Astrocyte (in vitro differentiated cells and primary cell): ENCODE data around the gene SPATA20. TPM values are rescaled to one million over a fixed set of nuclear protein-coding genes. Genes with fewer than 3 reads are reported as not detected.

Source experiments
- DNase-seq: peaks from one replicate; pipeline ENCODE4 v3.0.0-alpha.2; 2010; ENCODE audit warnings: low read depth
- FAIRE-seq: peaks from 2 replicates; lab custom pipeline; 2011; peaks lifted over from hg19 to GRCh38; lab: Jason Lieb, UNC
- H2AFZ ChIP-seq: 2 replicates; pipeline ENCODE4 v1.6.0; 2012; ENCODE audit warnings: low read depth, low read length, inconsistent platforms
- H3K27ac ChIP-seq: 2 replicates; pipeline ENCODE4 v1.5.1; 2011; ENCODE audit warnings: low read depth, low read length, inconsistent platforms
- H3K27me3 ChIP-seq: 2 replicates; pipeline ENCODE4 v1.6.0; 2011; ENCODE audit warnings: low read length, inconsistent platforms; ENCODE audit not compliant: insufficient read depth
- H3K36me3 ChIP-seq: 2 replicates; pipeline ENCODE4 v1.5.1; 2011; ENCODE audit warnings: low read length, inconsistent platforms; ENCODE audit not compliant: insufficient read depth
- H3K4me1 ChIP-seq: 2 replicates; pipeline ENCODE4 v1.5.1; 2011; ENCODE audit warnings: low read length, inconsistent platforms; ENCODE audit not compliant: insufficient read depth
- H3K4me2 ChIP-seq: 2 replicates; pipeline ENCODE4 v1.6.0; 2012; ENCODE audit warnings: low read length, inconsistent platforms
- H3K4me3 ChIP-seq: 2 replicates; pipeline ENCODE4 v1.5.1; 2011; ENCODE audit warnings: low read depth, mild to moderate bottlenecking, low read length, inconsistent platforms; ENCODE audit not compliant: insufficient read depth
- H3K79me2 ChIP-seq: 2 replicates; pipeline ENCODE4 v1.6.0; 2012; ENCODE audit warnings: mild to moderate bottlenecking, low read length, inconsistent platforms; ENCODE audit not compliant: insufficient read depth
- H3K9ac ChIP-seq: 2 replicates; pipeline ENCODE4 v1.6.0; 2012; ENCODE audit warnings: mild to moderate bottlenecking, low read length, inconsistent platforms
- H3K9me3 ChIP-seq: 2 replicates; pipeline ENCODE4 v1.5.1; 2012; ENCODE audit warnings: low read depth, mild to moderate bottlenecking, low read length, inconsistent platforms; ENCODE audit not compliant: insufficient read depth
- H4K20me1 ChIP-seq: 2 replicates; pipeline ENCODE4 v1.6.0; 2012; ENCODE audit warnings: low read length, inconsistent platforms; ENCODE audit not compliant: insufficient read depth
- H3K27ac Mint-ChIP-seq: one replicate; pipeline ENCODE4 v1.8.0; 2021; ENCODE audit warnings: mild to moderate bottlenecking, mixed read lengths; ENCODE audit not compliant: unreplicated experiment
- H3K27me3 Mint-ChIP-seq: one replicate; pipeline ENCODE4 v1.8.0; 2021; ENCODE audit warnings: low read depth, mixed read lengths; ENCODE audit not compliant: unreplicated experiment
- H3K36me3 Mint-ChIP-seq: one replicate; pipeline ENCODE4 v1.8.0; 2021; ENCODE audit warnings: low read depth, mixed read lengths; ENCODE audit not compliant: unreplicated experiment
- H3K4me1 Mint-ChIP-seq: one replicate; pipeline ENCODE4 v1.8.0; 2021; ENCODE audit warnings: low read depth, mixed read lengths; ENCODE audit not compliant: unreplicated experiment
- H3K4me3 Mint-ChIP-seq: one replicate; pipeline ENCODE4 v1.8.0; 2021; ENCODE audit warnings: mild to moderate bottlenecking, moderate library complexity, mixed read lengths; ENCODE audit not compliant: unreplicated experiment
- H3K9me3 Mint-ChIP-seq: one replicate; pipeline ENCODE4 v1.8.0; 2021; ENCODE audit warnings: mild to moderate bottlenecking, mixed read lengths; ENCODE audit not compliant: unreplicated experiment
- EZH2 ChIP-seq: IDR thresholded peaks from 2 replicates; pipeline ENCODE4 v1.6.1; 2012; ENCODE audit warnings: mild to moderate bottlenecking, low read length, inconsistent platforms; ENCODE audit not compliant: insufficient read depth
- total RNA-seq: library from RNA; stranded (reverse); gene quantifications from 2 replicates; pipeline ENCODE4 v1.2.1, GENCODE V29; 2021
- TF ChIP-seq, protein P1 (sequence below): IDR thresholded peaks from 2 replicates; pipeline ENCODE4 v1.5.1; 2011; ENCODE audit warnings: low read depth, mild to moderate bottlenecking, inconsistent platforms, low read length, moderate library complexity; ENCODE audit not compliant: insufficient read depth

Gene SPATA20
- total RNA-seq, 1 donor from 2014 or later: 32.0 TPM

- Mint-ChIP-seq H3K27ac (no peak overlapping the region), H3K36me3 (no peaks in the 10 kb centered on the region), H3K4me1 (peaks cover 5% of the 10 kb centered on the region), H3K27me3 (peaks cover 72% of the 10 kb centered on the region), H3K4me3 (no peak overlapping the region), H3K9me3 (peaks cover 2% of the 10 kb centered on the region)
- Histone ChIP-seq H3K4me2 (no peak overlapping the region), H3K4me3 (no peak overlapping the region), H3K9me3 (no peaks in the 10 kb centered on the region), H3K79me2 (no peaks in the 10 kb centered on the region), H2AFZ (no peak overlapping the region), H3K27ac (no peak overlapping the region), H3K27me3 (no peaks in the 10 kb centered on the region), H3K9ac (no peak overlapping the region), H3K36me3 (no peaks in the 10 kb centered on the region), H4K20me1 (no peaks in the 10 kb centered on the region), H3K4me1 (peaks cover 5% of the 10 kb centered on the region)
- no peak for TF ChIP-seq EZH2
- TF ChIP-seq, protein P1, sequence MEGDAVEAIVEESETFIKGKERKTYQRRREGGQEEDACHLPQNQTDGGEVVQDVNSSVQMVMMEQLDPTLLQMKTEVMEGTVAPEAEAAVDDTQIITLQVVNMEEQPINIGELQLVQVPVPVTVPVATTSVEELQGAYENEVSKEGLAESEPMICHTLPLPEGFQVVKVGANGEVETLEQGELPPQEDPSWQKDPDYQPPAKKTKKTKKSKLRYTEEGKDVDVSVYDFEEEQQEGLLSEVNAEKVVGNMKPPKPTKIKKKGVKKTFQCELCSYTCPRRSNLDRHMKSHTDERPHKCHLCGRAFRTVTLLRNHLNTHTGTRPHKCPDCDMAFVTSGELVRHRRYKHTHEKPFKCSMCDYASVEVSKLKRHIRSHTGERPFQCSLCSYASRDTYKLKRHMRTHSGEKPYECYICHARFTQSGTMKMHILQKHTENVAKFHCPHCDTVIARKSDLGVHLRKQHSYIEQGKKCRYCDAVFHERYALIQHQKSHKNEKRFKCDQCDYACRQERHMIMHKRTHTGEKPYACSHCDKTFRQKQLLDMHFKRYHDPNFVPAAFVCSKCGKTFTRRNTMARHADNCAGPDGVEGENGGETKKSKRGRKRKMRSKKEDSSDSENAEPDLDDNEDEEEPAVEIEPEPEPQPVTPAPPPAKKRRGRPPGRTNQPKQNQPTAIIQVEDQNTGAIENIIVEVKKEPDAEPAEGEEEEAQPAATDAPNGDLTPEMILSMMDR: no peak
- no peak for FAIRE-seq
- no peak for DNase-seq
These were observed 40.6 kb downstream of the SPATA20 start for GRCh38 chr17:50587571-50587970.

DNA sequence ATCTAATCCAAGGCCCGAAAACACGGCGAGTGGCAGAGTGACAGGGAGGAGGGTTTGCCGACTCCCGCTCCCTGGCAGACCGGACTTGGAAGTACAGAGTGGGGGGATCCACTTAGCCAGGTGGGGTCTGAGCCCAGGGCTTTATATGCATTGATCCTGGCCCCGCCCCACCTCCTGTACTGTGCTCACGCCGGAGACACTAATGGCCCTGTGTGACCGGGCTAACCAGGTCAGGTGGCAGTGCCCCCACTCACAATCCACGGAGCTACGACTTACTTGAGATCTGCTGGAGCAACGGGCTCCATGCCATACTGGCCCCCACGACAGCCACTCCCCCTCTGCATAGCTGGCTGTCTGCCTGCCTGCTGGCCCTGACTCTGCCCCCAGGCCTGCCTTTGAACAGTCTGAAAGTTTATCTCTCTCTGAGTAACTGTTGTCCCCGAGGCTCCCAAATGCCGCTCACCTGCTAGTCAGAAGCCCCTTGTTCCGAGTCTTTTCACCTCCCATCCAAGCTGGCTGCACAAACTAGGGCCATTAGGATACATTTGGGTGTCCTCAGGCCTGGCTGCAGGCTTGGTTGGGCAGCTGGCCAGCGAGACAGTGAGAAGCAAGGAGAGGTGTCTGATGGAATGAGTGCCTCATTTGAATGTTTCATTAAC, 41.5 kb downstream of the SPATA20 start:
- Histone ChIP-seq H3K9ac (no peak overlapping the region), H3K79me2 (no peaks in the 10 kb centered on the region), H3K4me3 (no peak overlapping the region), H3K27ac (no peak overlapping the region), H3K4me2 (no peak overlapping the region), H3K27me3 (no peaks in the 10 kb centered on the region), H3K36me3 (no peaks in the 10 kb centered on the region), H4K20me1 (no peaks in the 10 kb centered on the region), H3K9me3 (no peaks in the 10 kb centered on the region), H3K4me1 (peaks cover 5% of the 10 kb centered on the region), H2AFZ (no peak overlapping the region)
- no peak for FAIRE-seq
- Mint-ChIP-seq H3K36me3 (no peaks in the 10 kb centered on the region), H3K9me3 (peaks cover 2% of the 10 kb centered on the region), H3K4me1 (peaks cover 3% of the 10 kb centered on the region), H3K27me3 (peaks cover 68% of the 10 kb centered on the region), H3K27ac (no peak overlapping the region), H3K4me3 (no peak overlapping the region)
- TF ChIP-seq, protein P1: no peak
- TF ChIP-seq EZH2: no peak
- DNase-seq: no peak

- FAIRE-seq (no peak), DNase-seq (peak; percentile 22)
- TF ChIP-seq, protein P1: no peak
- no peak for TF ChIP-seq EZH2
- no peak overlapping the region for H3K4me3 Mint-ChIP-seq
- no peak overlapping the region for H3K4me3 ChIP-seq
- H3K9ac ChIP-seq: no peak overlapping the region
- H3K4me1 ChIP-seq: peaks cover 5% of the 10 kb centered on the region
- no peaks in the 10 kb centered on the region for H3K36me3 Mint-ChIP-seq
- H3K79me2 ChIP-seq: no peaks in the 10 kb centered on the region
- no peaks in the 10 kb centered on the region for H3K9me3 ChIP-seq
- H3K27ac Mint-ChIP-seq: no peak overlapping the region
- no peaks in the 10 kb centered on the region for H3K9me3 Mint-ChIP-seq
- H4K20me1 ChIP-seq: no peaks in the 10 kb centered on the region
- H2AFZ ChIP-seq: peak overlapping the region; percentile 47
- no peaks in the 10 kb centered on the region for H3K36me3 ChIP-seq
- H3K4me2 ChIP-seq: no peak overlapping the region
- peaks cover 3% of the 10 kb centered on the region for H3K4me1 Mint-ChIP-seq
- H3K27me3 ChIP-seq: no peaks in the 10 kb centered on the region
- H3K27me3 Mint-ChIP-seq: peaks cover 68% of the 10 kb centered on the region
- H3K27ac ChIP-seq: no peak overlapping the region
These were observed 42.2 kb downstream of the SPATA20 start for GRCh38 chr17:50589095-50589705.
